LNCaP clone FGC (cell line): ENCODE results near the gene PTPRJ.

ENCODE experiments used
- DNase-seq: peaks from one replicate; pipeline ENCODE4 v3.0.0-alpha.2; 2011; ENCODE audit warnings: low read depth
- H3K4me3 ChIP-seq: 2 replicates; pipeline ENCODE4 v1.5.1; 2011; ENCODE audit warnings: mild to moderate bottlenecking, low read depth, low read length, control low read depth
- CTCF ChIP-seq: IDR thresholded peaks from 2 replicates; pipeline ENCODE4 v1.5.1; 2012; ENCODE audit warnings: mild to moderate bottlenecking; ENCODE audit not compliant: control insufficient read depth, insufficient read depth; ENCODE audit errors: extremely low read depth

PTPRJ gene

GRCh38 chr11:48011102-48011797, 30.9 kb downstream of the PTPRJ start:
- no peak for TF ChIP-seq CTCF
- no peak for DNase-seq
- H3K4me3 ChIP-seq: no peak overlapping the region

- TF ChIP-seq CTCF: no peak
- H3K4me3 ChIP-seq: no peak overlapping the region
These were observed 31.5 kb downstream of the PTPRJ start for GRCh38 chr11:48011798-48012391.

DNA sequence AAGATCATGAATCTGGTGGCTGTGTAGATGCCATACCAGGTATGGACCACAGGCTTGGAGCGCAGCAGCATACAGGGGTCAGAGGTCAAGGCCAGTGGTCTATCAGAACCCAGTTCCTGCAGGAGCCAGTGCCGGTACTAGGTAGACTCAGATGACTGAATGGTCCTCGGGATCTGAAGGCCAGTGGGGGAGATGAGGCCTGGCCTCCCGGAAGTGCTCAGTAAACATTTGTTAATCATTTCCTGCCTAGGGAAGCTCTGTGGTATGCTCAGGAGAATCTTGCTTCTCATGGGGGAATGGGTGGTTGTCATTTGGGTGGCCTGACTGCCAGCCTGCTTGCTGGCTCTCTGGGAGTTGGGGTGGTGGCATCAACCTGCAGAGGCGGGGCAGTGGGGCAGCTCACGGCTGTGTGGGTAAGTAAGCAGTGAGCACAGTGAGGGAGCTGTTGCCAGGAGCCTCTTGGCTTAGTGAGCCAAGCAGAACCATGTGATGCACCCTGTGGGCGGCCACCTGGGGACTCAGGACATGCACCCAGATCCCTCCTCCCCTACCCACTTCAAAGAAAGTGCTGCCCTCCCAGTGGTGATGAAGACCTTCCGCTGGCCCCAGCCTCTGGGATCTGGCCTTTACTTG, 33.0 kb downstream of the PTPRJ start:
- no peak for TF ChIP-seq CTCF
- no peak overlapping the region for H3K4me3 ChIP-seq
- no peak for DNase-seq

More at GRCh38 chr11:48011798-48012391, 31.5 kb downstream of the PTPRJ start:
- no peak for DNase-seq

DNA sequence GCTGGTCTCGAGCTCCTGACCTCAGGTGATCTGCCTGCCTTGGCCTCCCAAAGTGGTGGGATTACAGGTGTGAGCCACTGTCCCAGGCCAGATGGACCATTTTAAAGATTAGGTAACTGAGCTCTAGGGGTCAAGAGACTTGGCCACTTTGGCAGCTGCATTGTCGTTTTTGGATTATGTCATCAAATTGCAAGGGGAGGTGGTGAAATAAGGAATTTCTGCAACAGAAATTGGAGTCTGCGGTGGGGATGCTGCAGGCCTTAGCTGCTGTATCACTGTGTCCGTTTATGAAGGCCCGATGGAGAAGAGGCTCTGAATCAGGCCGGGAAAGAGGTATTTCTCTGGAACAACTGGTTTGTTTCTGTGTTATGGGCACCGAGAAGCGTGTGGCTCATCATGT, 34.6 kb downstream of the PTPRJ start:
- H3K4me3 ChIP-seq: no peak overlapping the region
- DNase-seq: no peak

GRCh38 chr11:48017105-48017830, 36.9 kb downstream of the PTPRJ start:
- DNase-seq: no peak
- no peak for TF ChIP-seq CTCF
- H3K4me3 ChIP-seq: no peak overlapping the region

More for the DNA sequence above, 34.6 kb downstream of the PTPRJ start:
- TF ChIP-seq CTCF: no peak

- no peak for DNase-seq
- TF ChIP-seq CTCF: no peak
- no peak overlapping the region for H3K4me3 ChIP-seq
These were observed 37.6 kb downstream of the PTPRJ start for GRCh38 chr11:48017831-48018527.
